Testis (tissue), 2 donors: Measurements from ENCODE around the gene PTEN.

Source experiments
- CTCF ChIP-seq, 3 experiments: fragments of 450-650 bp in 2 of 3; fragments of 200-600 bp in 1 of 3; sonication (generic) in 1 of 3; IDR thresholded peaks; one replicate each; pipeline ENCODE4 v1.5.1; 2016 to 2019; ENCODE audit warnings: antibody characterized with exemption in 3 of 3, mild to moderate bottlenecking in 2 of 3, moderate library complexity in 1 of 3
- POLR2A ChIP-seq: fragments of 450-650 bp; IDR thresholded peaks from one replicate; pipeline ENCODE4 v1.6.1; 2017; ENCODE audit warnings: antibody characterized with exemption, mild to moderate bottlenecking, moderate library complexity

- TF ChIP-seq CTCF (IDR thresholded peaks at IDR 0.05) (no peak), POLR2A (no peak)
Measured at GRCh38 chr10:87880336-87880735, 16.9 kb downstream of the PTEN start.
